ENCODE data around the gene WNK2. TPM values are rescaled to one million over a fixed set of nuclear protein-coding genes. Genes with fewer than 3 reads are reported as not detected.
A peak's percentile ranks its signal among the peaks of the same experiment; 100 is the strongest.

Gene WNK2
- polyA plus RNA-seq, 3 donors: 0.40 TPM; not detected in 2

- Histone ChIP-seq H3K4me1 (ENCODE audit: control insufficient read depth in 1 of 2, insufficient read depth in 2 of 2, low read length in 2 of 2) (peaks cover 4 to 6% of the 10 kb centered on the region in 2 donors), H4K20me1 (ENCODE audit: insufficient read depth, low read length) (no peaks in the 10 kb centered on the region), H3K4me3 (replicated peaks in 1 of 3; ENCODE audit: low read depth in 2 of 3, low read length in 3 of 3) (no peak overlapping the region), H3K36me3 (replicated peaks in 1 of 2; ENCODE audit: control insufficient read depth in 1 of 2, insufficient read depth in 2 of 2, low read length in 2 of 2) (no peaks in the 10 kb centered on the region), H3K27me3 (ENCODE audit: control insufficient read depth in 2 of 2, insufficient read depth in 2 of 2, low read length in 2 of 2) (peaks cover 7 to 67% of the 10 kb centered on the region in 2 donors), H3K9ac (ENCODE audit: insufficient read depth, low read length, poor library complexity, severe bottlenecking) (no peak overlapping the region), H2AFZ (ENCODE audit: insufficient read depth, low read depth, low read length, poor library complexity, severe bottlenecking) (no peak overlapping the region), H3K27ac (ENCODE audit: low read depth in 1 of 2, low read length in 2 of 2) (no peak overlapping the region), H3K79me2 (ENCODE audit: insufficient read depth, low read length) (no peaks in the 10 kb centered on the region), H3K4me2 (replicated peaks; ENCODE audit: extremely low read depth, low read length, poor library complexity, severe bottlenecking) (no peak overlapping the region), H3K9me3 (replicated peaks in 1 of 2; ENCODE audit: control insufficient read depth in 1 of 2, insufficient read depth in 1 of 2, low read length in 2 of 2) (no peaks in the 10 kb centered on the region)
- Mint-ChIP-seq H3K9me3 (peaks cover 0 to 7% (median 0%) of the 10 kb centered on the region in 7 donors), H3K27me3 (ENCODE audit: low read depth in 3 of 3) (peaks cover 58 to 93% (median 81%) of the 10 kb centered on the region in 3 donors), H3K4me1 (peaks cover 10% of the 10 kb centered on the region), H3K4me3 (no peak overlapping the region), H3K36me3 (no peaks in the 10 kb centered on the region), H3K27ac (no peak overlapping the region)
- TF ChIP-seq CTCF (IDR thresholded peaks at IDR 0.05): no peak
- intact Hi-C loops (cut with micrococcal nuclease): no loop called here
- no CpG with 5 or more reads among the region's 7 CpGs for WGBS (ENCODE audit: insufficient coverage)
- DNase-seq: peak in 2 of 3 donors; percentile 6 to 15
Observed at GRCh38 chr9:93225417-93225816, 41.5 kb downstream of the WNK2 start.

GRCh38 chr9:93225892-93226291 is 42.0 kb downstream of the WNK2 start:
- Mint-ChIP-seq H3K9me3 (peaks cover 0 to 7% (median 0%) of the 10 kb centered on the region in 7 donors), H3K27ac (peak overlapping the region in 1 of 7 donors; percentile 31), H3K36me3 (no peaks in the 10 kb centered on the region), H3K27me3 (ENCODE audit: low read depth in 3 of 3) (peaks cover 54 to 90% (median 86%) of the 10 kb centered on the region in 3 donors), H3K4me3 (peak overlapping the region in 1 of 2 donors; percentile 36), H3K4me1 (peaks cover 11% of the 10 kb centered on the region)
- Histone ChIP-seq H3K36me3 (replicated peaks in 1 of 2; ENCODE audit: control insufficient read depth in 1 of 2, insufficient read depth in 2 of 2, low read length in 2 of 2) (no peaks in the 10 kb centered on the region), H3K4me3 (replicated peaks in 1 of 3; ENCODE audit: low read depth in 2 of 3, low read length in 3 of 3) (no peak overlapping the region), H2AFZ (ENCODE audit: insufficient read depth, low read depth, low read length, poor library complexity, severe bottlenecking) (no peak overlapping the region), H3K9ac (ENCODE audit: insufficient read depth, low read length, poor library complexity, severe bottlenecking) (no peak overlapping the region), H3K79me2 (ENCODE audit: insufficient read depth, low read length) (no peaks in the 10 kb centered on the region), H3K27ac (ENCODE audit: low read depth in 1 of 2, low read length in 2 of 2) (no peak overlapping the region), H3K27me3 (ENCODE audit: control insufficient read depth in 2 of 2, insufficient read depth in 2 of 2, low read length in 2 of 2) (peaks cover 7 to 71% of the 10 kb centered on the region in 2 donors), H4K20me1 (ENCODE audit: insufficient read depth, low read length) (no peaks in the 10 kb centered on the region), H3K9me3 (replicated peaks in 1 of 2; ENCODE audit: control insufficient read depth in 1 of 2, insufficient read depth in 1 of 2, low read length in 2 of 2) (no peaks in the 10 kb centered on the region), H3K4me1 (ENCODE audit: control insufficient read depth in 1 of 2, insufficient read depth in 2 of 2, low read length in 2 of 2) (peaks cover 5 to 7% of the 10 kb centered on the region in 2 donors), H3K4me2 (replicated peaks; ENCODE audit: extremely low read depth, low read length, poor library complexity, severe bottlenecking) (no peak overlapping the region)
- WGBS (ENCODE audit: insufficient coverage): 89% methylated on average over 7 of the region's 9 CpGs
- TF ChIP-seq CTCF (IDR thresholded peaks at IDR 0.05): no peak
- intact Hi-C loops (cut with micrococcal nuclease): no loop called here
- no peak for DNase-seq

Measured in CD14-positive monocyte (primary cell).